ENCODE results near the gene C1orf21. TPM values are rescaled to one million over a fixed set of nuclear protein-coding genes. Genes with fewer than 3 reads are reported as not detected.

Gene C1orf21
- total RNA-seq, 2 donors from 2014 or later, result 8.3 to 10.2 TPM

- intact Hi-C loops (cut with DNase I), result no loop called here
- TF ChIP-seq POLR2A (IDR thresholded peaks at IDR 0.05) (no peak), CTCF (IDR thresholded peaks at IDR 0.05) (no peak)
- Histone ChIP-seq H3K27ac (peak overlapping the region in 3 of 4 donors; percentile 48 to 76 (median 59)), H3K4me3 (no peak overlapping the region), H3K9me3 (no peaks in the 10 kb centered on the region), H3K4me1 (peaks cover 27% of the 10 kb centered on the region), H3K27me3 (no peaks in the 10 kb centered on the region), H3K36me3 (replicated peaks in 1 of 2; ENCODE audit: insufficient read depth in 1 of 2, low read depth in 2 of 2) (no peaks in the 10 kb centered on the region)
- no peak for DNase-seq
- no peak for ATAC-seq
These were observed 105.7 kb downstream of the C1orf21 start for GRCh38 chr1:184492536-184492935.

- H3K27ac ChIP-seq, result no peak overlapping the region
- intact Hi-C loops (cut with DNase I), result no loop called here
These were observed 107.2 kb downstream of the C1orf21 start for GRCh38 chr1:184493987-184494388.

GRCh38 chr1:184494929-184495328, 108.1 kb downstream of the C1orf21 start:
- Histone ChIP-seq H3K4me3 (no peak overlapping the region), H3K27ac (no peak overlapping the region), H3K4me1 (peaks cover 27% of the 10 kb centered on the region), H3K27me3 (no peaks in the 10 kb centered on the region), H3K9me3 (no peaks in the 10 kb centered on the region), H3K36me3 (replicated peaks in 1 of 2; ENCODE audit: insufficient read depth in 1 of 2, low read depth in 2 of 2) (no peaks in the 10 kb centered on the region)
- TF ChIP-seq POLR2A (IDR thresholded peaks at IDR 0.05) (no peak), CTCF (IDR thresholded peaks at IDR 0.05) (no peak)
- DNase-seq, result no peak
- ATAC-seq, result no peak
- intact Hi-C loops (cut with DNase I), result no loop called here
- 93 to 99% methylated on average over 4 of the region's 4 CpGs for WGBS, 2 donors

More at GRCh38 chr1:184493987-184494388, 107.2 kb downstream of the C1orf21 start:
- H3K27me3 ChIP-seq, result no peaks in the 10 kb centered on the region
- no peak overlapping the region for H3K4me3 ChIP-seq
- no peaks in the 10 kb centered on the region for H3K36me3 ChIP-seq (replicated peaks in 1 of 2; ENCODE audit: insufficient read depth in 1 of 2, low read depth in 2 of 2)
- ATAC-seq (no peak), DNase-seq (no peak)
- TF ChIP-seq CTCF (IDR thresholded peaks at IDR 0.05) (no peak), POLR2A (IDR thresholded peaks at IDR 0.05) (no peak)
- H3K4me1 ChIP-seq, result peaks cover 27% of the 10 kb centered on the region
- 68 to 86% methylated on average over 1 of the region's 1 CpG for WGBS, 2 donors
- H3K9me3 ChIP-seq, result no peaks in the 10 kb centered on the region

- no peak for DNase-seq
- Histone ChIP-seq H3K4me1 (peaks cover 6% of the 10 kb centered on the region), H3K36me3 (replicated peaks in 1 of 2; ENCODE audit: insufficient read depth in 1 of 2, low read depth in 2 of 2) (no peaks in the 10 kb centered on the region), H3K4me3 (no peak overlapping the region), H3K27me3 (no peaks in the 10 kb centered on the region), H3K27ac (no peak overlapping the region), H3K9me3 (no peaks in the 10 kb centered on the region)
- intact Hi-C loops (cut with DNase I), result no loop called here
- WGBS, 2 donors, result 94 to 96% methylated on average over 10 of the region's 10 CpGs
- TF ChIP-seq CTCF (IDR thresholded peaks at IDR 0.05) (no peak), POLR2A (IDR thresholded peaks at IDR 0.05) (no peak)
- ATAC-seq, result no peak
These were observed 111.3 kb downstream of the C1orf21 start for GRCh38 chr1:184497959-184498723.

- no peak for DNase-seq
- Histone ChIP-seq H3K27ac (no peak overlapping the region), H3K27me3 (no peaks in the 10 kb centered on the region), H3K4me3 (no peak overlapping the region), H3K4me1 (peaks cover 8% of the 10 kb centered on the region), H3K9me3 (no peaks in the 10 kb centered on the region), H3K36me3 (replicated peaks in 1 of 2; ENCODE audit: insufficient read depth in 1 of 2, low read depth in 2 of 2) (no peaks in the 10 kb centered on the region)
- intact Hi-C loops (cut with DNase I), result no loop called here
- WGBS, 2 donors, result 64 to 85% methylated on average over 1 of the region's 1 CpG
- TF ChIP-seq CTCF (IDR thresholded peaks at IDR 0.05) (no peak), POLR2A (IDR thresholded peaks at IDR 0.05) (no peak)
- ATAC-seq, result no peak
These were observed 112.8 kb downstream of the C1orf21 start for GRCh38 chr1:184499616-184500015.

All from body of pancreas (tissue), 4 donors.